Measurements from ENCODE around the gene RPS5. TPM values are rescaled to one million over a fixed set of nuclear protein-coding genes. Genes with fewer than 3 reads are reported as not detected.
A peak's percentile ranks its signal among the peaks of the same experiment; 100 is the strongest.

The RPS5 gene
- total and polyA plus RNA-seq, 10 donors, result 712 to 2,466 (median 1,177) TPM

DNA sequence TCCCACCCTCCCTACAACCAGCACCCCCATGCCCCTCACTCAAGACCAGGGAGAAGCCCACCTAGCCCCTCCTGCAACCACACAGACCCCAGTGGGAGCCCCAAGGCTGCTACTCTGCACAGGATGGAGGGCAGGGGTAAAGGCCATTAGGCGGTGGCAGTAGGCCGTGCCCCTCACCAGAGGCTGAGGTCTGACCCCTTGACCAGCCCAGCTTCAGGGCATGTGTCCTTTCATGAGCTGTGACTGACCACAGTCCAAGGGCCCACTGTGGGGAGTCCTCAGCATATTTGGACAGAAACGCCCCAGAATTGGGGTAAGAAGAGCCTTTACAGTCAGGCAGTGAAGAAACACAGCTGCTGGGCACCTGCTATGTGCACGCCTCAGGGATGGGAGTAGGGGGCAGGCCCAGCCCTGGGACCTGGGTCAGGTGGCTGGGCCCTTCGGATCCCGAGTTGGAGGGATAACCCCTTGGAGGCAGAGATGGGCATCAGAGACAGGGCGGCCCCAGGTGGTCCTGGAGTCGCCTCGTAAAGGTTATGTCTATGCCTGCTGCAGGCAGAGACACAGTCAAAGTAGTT, 1.7 kb upstream of the RPS5 start:
- H3K27ac ChIP-seq, result peak overlapping the region in 7 of 8 donors; percentile 93 to 99 (median 97)
- TF ChIP-seq POLR2AphosphoS5 (IDR thresholded peaks at IDR 0.05), result no peak
- TF ChIP-seq, protein P1, sequence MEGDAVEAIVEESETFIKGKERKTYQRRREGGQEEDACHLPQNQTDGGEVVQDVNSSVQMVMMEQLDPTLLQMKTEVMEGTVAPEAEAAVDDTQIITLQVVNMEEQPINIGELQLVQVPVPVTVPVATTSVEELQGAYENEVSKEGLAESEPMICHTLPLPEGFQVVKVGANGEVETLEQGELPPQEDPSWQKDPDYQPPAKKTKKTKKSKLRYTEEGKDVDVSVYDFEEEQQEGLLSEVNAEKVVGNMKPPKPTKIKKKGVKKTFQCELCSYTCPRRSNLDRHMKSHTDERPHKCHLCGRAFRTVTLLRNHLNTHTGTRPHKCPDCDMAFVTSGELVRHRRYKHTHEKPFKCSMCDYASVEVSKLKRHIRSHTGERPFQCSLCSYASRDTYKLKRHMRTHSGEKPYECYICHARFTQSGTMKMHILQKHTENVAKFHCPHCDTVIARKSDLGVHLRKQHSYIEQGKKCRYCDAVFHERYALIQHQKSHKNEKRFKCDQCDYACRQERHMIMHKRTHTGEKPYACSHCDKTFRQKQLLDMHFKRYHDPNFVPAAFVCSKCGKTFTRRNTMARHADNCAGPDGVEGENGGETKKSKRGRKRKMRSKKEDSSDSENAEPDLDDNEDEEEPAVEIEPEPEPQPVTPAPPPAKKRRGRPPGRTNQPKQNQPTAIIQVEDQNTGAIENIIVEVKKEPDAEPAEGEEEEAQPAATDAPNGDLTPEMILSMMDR (IDR thresholded peaks at IDR 0.05 in 8 of 11, conservative IDR thresholded peaks at IDR 0.05 in 3 of 11), result no peak
- TF ChIP-seq POLR2A (IDR thresholded peaks at IDR 0.05), result no peak
- DNase-seq, result peak; percentile 77
- H3K36me3 ChIP-seq, result peaks cover 0 to 26% (median 19%) of the 10 kb centered on the region in 6 donors
- H3K9me3 ChIP-seq, result no peaks in the 10 kb centered on the region
- 76 to 89% (median 84%) methylated on average over 6 to 9 of the region's 9 CpGs for WGBS, 5 donors
- H3K4me3 ChIP-seq, result peak overlapping the region in 5 of 8 donors; percentile 70 to 93 (median 77)
- no peaks in the 10 kb centered on the region for H3K27me3 ChIP-seq (replicated peaks in 1 of 7)
- peaks cover 22 to 71% (median 53%) of the 10 kb centered on the region in 6 donors for H3K4me1 ChIP-seq
- intact Hi-C loops (cut with DNase I; ENCODE audit: low total_unique reads), result no loop called here

DNA sequence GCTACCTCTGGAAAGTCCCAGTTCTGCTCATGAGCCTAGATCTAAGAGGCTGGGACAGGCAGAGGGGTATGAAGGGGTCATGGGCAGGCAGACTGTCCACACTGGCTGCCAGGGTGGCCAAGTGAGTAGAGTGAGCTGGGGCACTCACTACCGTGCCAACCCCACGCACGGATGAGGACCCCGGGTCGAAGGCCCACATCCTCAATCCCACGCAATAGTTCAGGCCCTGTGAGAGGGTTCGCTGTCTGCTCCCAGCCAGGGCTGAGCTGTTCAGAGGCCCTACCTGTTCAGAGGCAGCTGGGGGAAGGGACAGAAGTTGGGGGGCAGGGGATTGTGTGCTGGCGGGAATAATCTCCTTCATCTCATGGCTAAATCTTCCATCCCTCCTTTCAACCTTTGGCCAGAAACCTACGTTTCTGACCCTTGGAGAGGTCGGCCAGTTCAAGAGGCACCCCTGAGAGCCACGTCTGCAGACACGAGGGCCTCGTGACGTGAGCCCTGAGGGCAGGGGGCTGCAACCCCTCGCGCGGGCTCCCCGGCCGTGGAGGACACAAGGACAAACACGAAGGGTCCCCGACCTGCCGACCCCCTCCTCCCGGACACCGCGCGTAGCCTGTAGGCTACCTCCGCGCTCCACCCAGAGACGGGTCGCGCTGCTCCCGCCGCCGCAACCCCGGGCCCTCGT, 1.0 kb upstream of the RPS5 start:
- Histone ChIP-seq H3K9me3 (no peaks in the 10 kb centered on the region), H3K4me3 (peak overlapping the region; percentile 70 to 93 (median 78)), H3K27ac (peak overlapping the region; percentile 93 to 99 (median 98)), H3K4me1 (peaks cover 22 to 76% (median 57%) of the 10 kb centered on the region in 6 donors), H3K27me3 (replicated peaks in 1 of 7) (no peaks in the 10 kb centered on the region), H3K36me3 (peaks cover 0 to 32% (median 22%) of the 10 kb centered on the region in 6 donors)
- TF ChIP-seq, protein P1 (IDR thresholded peaks at IDR 0.05 in 8 of 11, conservative IDR thresholded peaks at IDR 0.05 in 3 of 11), result no peak
- no peak for TF ChIP-seq POLR2A (IDR thresholded peaks at IDR 0.05)
- no peak for TF ChIP-seq POLR2AphosphoS5 (IDR thresholded peaks at IDR 0.05)
- intact Hi-C loops (cut with DNase I; ENCODE audit: low total_unique reads), result no loop called here
- WGBS, 5 donors, result 5 to 40% (median 11%) methylated on average over 1 to 36 of the region's 36 CpGs
- peak; percentile 78 for DNase-seq

DNA sequence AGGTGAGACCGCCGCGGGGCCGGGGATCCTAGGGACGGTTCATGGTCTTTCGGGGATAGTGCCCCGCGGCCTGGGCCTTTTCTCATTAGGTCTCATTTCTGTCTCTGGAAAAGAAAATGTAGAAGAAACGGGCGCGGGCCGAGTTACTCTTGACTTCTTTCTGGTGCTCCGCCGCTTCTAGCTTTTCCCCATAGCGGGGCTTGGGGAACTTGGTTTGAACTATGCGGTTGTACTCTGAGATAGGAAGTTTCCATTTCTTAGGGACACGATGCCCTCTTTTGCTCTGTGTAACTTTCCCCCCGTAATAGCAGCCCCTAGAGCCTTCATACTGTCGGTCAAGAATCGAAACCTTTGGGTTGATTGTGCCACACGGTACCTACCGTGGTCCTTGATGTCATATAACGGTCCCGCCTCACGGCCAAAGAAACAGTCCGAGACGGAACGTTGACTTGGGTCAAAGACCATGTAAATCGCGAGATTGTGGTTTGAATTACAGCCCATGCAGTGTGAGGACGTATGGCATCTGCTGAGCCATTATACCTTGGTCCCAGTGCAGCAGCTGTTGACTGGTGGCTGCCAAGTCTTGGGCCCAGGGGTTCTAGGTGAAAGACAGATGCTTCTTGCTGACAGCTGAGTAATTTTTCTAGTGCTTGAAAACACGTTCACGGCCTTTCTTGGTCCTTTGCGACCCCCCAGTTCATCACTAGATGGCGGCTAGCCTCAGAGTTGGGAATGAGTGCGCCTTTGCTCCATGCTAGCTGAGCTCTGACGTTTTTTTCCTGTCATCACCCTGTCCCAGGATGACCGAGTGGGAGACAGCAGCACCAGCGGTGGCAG, 487 bp downstream of the RPS5 start:
- no peaks in the 10 kb centered on the region for H3K9me3 ChIP-seq
- peak; percentile 56 for DNase-seq
- intact Hi-C loops (cut with DNase I; ENCODE audit: low total_unique reads), result no loop called here
- H3K4me3 ChIP-seq, result peak overlapping the region; percentile 70 to 93 (median 78)
- no peak for TF ChIP-seq POLR2AphosphoS5 (IDR thresholded peaks at IDR 0.05)
- no peak for TF ChIP-seq POLR2A (IDR thresholded peaks at IDR 0.05)
- TF ChIP-seq, protein P1 (IDR thresholded peaks at IDR 0.05 in 8 of 11, conservative IDR thresholded peaks at IDR 0.05 in 3 of 11), result no peak
- H3K27me3 ChIP-seq (replicated peaks in 1 of 7), result no peaks in the 10 kb centered on the region
- peaks cover 0 to 47% (median 34%) of the 10 kb centered on the region in 6 donors for H3K36me3 ChIP-seq
- peaks cover 15 to 76% (median 46%) of the 10 kb centered on the region in 6 donors for H3K4me1 ChIP-seq
- H3K27ac ChIP-seq, result peak overlapping the region; percentile 93 to 99 (median 98)
- WGBS, 5 donors, result 6 to 15% (median 8%) methylated on average over 31 to 39 of the region's 39 CpGs

All from spleen (tissue), 11 donors.